ENCODE data around the gene ADA. TPM values are rescaled to one million over a fixed set of nuclear protein-coding genes. Genes with fewer than 3 reads are reported as not detected.
A peak's percentile ranks its signal among the peaks of the same experiment; 100 is the strongest.

ADA gene
- total and polyA plus RNA-seq, 9 of the 15 experiments (the other 6 are each of a cell fraction or from before 2014, with no cell fraction given) = 2.4 to 26.1 (median 5.3) TPM

DNA sequence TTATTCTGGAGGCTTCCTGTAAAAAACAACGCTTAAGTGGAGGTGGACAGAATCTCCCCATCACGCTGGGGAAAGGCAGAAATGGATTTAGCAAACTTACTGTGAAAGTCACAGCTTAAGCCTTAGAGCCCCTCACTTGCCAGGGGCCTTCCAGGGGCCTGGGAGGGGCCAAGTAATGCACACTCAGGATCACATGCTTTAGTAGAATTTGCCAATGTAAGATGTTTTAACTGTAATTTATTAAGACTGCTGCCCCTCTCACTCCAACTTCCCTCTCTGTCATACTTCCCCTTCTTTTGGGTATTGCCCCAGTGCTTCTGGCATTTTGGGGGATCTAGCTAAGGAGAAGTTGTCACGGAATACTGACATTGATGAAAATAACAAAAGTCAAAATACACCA is 12.6 kb upstream of the ADA start (continued):
- TF ChIP-seq SAP30 (IDR thresholded peaks at IDR 0.05; ENCODE audit: borderline replicate concordance, insufficient read depth, low read depth, low read length, poor library complexity, severe bottlenecking) (no peak), TEAD1 (CRISPR knock-in tag; IDR thresholded peaks at IDR 0.05) (no peak), CREB1 (IDR thresholded peaks at IDR 0.05) (no peak), CREB1 (CRISPR knock-in tag; IDR thresholded peaks at IDR 0.05) (no peak), ZNF140 (CRISPR knock-in tag; IDR thresholded peaks at IDR 0.05) (no peak)

DNA sequence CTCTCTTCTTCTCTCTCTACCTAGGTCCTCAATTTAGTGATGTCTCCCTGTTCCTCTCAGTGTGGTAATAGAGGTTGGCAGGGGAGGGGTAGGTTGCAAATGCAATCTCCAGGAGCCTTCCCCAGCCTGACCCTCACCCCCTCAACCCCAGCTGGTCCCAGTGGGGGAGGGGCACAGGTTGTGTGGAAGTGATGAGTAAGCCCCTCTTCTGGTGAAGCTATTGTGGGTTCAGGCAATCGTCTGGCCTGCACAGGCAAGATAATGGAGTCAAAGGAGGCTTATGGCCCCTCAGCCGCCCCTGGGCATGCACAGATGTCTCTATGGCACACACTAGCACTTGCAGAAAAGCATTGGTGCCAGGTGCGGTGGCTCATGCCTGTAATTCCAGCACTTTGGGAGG is 10.8 kb upstream of the ADA start:
- BruUV-seq (replicated peaks) = no TSS peak
- Histone ChIP-seq H3K27ac (ENCODE audit: extremely low read depth, low read depth, low read length) (no peak overlapping the region), H3K9me1 (ENCODE audit: control insufficient read depth, insufficient read depth, low read length) (no peaks in the 10 kb centered on the region), H3K9me3 (replicated peaks; ENCODE audit: control insufficient read depth, insufficient read depth, low read depth, low read length) (no peaks in the 10 kb centered on the region), H3K27me3 (ENCODE audit: control insufficient read depth in 2 of 2, insufficient read depth in 2 of 2, low read length in 2 of 2) (peaks cover 6 to 23% of the 10 kb centered on the region in 2 experiments; a peak in 4 of 5 replicates), H3K36me3 (ENCODE audit: control insufficient read depth, insufficient read depth, low read length) (no peaks in the 10 kb centered on the region), H3K4me2 (ENCODE audit: insufficient read depth, low read length) (no peak overlapping the region), H4K20me1 (replicated peaks; ENCODE audit: control insufficient read depth, insufficient read depth, low read length) (no peaks in the 10 kb centered on the region), H3K4me3 (no peak overlapping the region), H3K9ac (ENCODE audit: insufficient read depth in 1 of 2, low read depth in 2 of 2, low read length in 2 of 2) (no peak overlapping the region), H3K79me2 (ENCODE audit: control insufficient read depth, insufficient read depth, low read length) (no peaks in the 10 kb centered on the region), H3K4me1 (replicated peaks in 1 of 2; ENCODE audit: control insufficient read depth in 2 of 2, insufficient read depth in 2 of 2, low read length in 2 of 2) (no peaks in the 10 kb centered on the region), H2AFZ (ENCODE audit: low read depth, low read length) (no peak overlapping the region)
- ATAC-seq = no peak
- in situ Hi-C loops (cut with MboI) = no loop called here
- 0% methylated on average over 3 of the region's 3 CpGs for WGBS (ENCODE audit: insufficient coverage, low coverage, missing lambda C conversion rate)
- TF ChIP-seq, protein P1, sequence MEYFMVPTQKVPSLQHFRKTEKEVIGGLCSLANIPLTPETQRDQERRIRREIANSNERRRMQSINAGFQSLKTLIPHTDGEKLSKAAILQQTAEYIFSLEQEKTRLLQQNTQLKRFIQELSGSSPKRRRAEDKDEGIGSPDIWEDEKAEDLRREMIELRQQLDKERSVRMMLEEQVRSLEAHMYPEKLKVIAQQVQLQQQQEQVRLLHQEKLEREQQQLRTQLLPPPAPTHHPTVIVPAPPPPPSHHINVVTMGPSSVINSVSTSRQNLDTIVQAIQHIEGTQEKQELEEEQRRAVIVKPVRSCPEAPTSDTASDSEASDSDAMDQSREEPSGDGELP (CRISPR knock-in tag; IDR thresholded peaks at IDR 0.05; ENCODE audit: borderline replicate concordance) = peak; percentile 43; the same call in 1 of the 2 replicates
- peak; percentile 67 for TF ChIP-seq TCF3 (CRISPR knock-in tag; IDR thresholded peaks at IDR 0.05)
- peak; percentile 58 for TF ChIP-seq CBFA2T2 (conservative IDR thresholded peaks at IDR 0.05)
- peak; percentile 75 for TF ChIP-seq CBFA2T3 (IDR thresholded peaks at IDR 0.05)
- TF ChIP-seq ELF4 (CRISPR knock-in tag; IDR thresholded peaks at IDR 0.05) = no peak
- TF ChIP-seq, protein P2, sequence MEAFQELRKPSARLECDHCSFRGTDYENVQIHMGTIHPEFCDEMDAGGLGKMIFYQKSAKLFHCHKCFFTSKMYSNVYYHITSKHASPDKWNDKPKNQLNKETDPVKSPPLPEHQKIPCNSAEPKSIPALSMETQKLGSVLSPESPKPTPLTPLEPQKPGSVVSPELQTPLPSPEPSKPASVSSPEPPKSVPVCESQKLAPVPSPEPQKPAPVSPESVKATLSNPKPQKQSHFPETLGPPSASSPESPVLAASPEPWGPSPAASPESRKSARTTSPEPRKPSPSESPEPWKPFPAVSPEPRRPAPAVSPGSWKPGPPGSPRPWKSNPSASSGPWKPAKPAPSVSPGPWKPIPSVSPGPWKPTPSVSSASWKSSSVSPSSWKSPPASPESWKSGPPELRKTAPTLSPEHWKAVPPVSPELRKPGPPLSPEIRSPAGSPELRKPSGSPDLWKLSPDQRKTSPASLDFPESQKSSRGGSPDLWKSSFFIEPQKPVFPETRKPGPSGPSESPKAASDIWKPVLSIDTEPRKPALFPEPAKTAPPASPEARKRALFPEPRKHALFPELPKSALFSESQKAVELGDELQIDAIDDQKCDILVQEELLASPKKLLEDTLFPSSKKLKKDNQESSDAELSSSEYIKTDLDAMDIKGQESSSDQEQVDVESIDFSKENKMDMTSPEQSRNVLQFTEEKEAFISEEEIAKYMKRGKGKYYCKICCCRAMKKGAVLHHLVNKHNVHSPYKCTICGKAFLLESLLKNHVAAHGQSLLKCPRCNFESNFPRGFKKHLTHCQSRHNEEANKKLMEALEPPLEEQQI (IDR thresholded peaks at IDR 0.05) = no peak
- no peak for FAIRE-seq
- intact Hi-C loops (cut with micrococcal nuclease) = no loop called here
- ChIA-PET POLR2A (interaction anchor here (1.1 kb wide), 1 partner anchor 17 kb away, joined by 3 read pairs; no protein-coding TSS in a partner anchor), CTCF (ENCODE audit: low intra/inter-chr PET ratio) (no interaction called here)
- DNase-seq (ENCODE audit: extremely low read depth in 1 of 4, low spot score in 3 of 4) = no peak
